Nephron (organoid): Measurements from ENCODE around the gene PRR18.

Source experiments
- H3K27ac Mint-ChIP-seq, 3 experiments: 2 replicates each; pipeline ENCODE4 v1.8.0; 2020; ENCODE audit warnings: mixed read lengths in 3 of 3, mild to moderate bottlenecking in 2 of 3, moderate library complexity in 1 of 3
- H3K27me3 Mint-ChIP-seq: 2 replicates; pipeline ENCODE4 v1.8.0; 2021; ENCODE audit warnings: low read depth, mild to moderate bottlenecking, moderate library complexity, mixed read lengths
- H3K36me3 Mint-ChIP-seq: 2 replicates; pipeline ENCODE4 v1.8.0; 2020; ENCODE audit warnings: low read depth, mixed read lengths
- H3K4me1 Mint-ChIP-seq: 2 replicates; pipeline ENCODE4 v1.8.0; 2020; ENCODE audit warnings: mixed read lengths
- H3K4me3 Mint-ChIP-seq, 3 experiments: 2 replicates each; pipeline ENCODE4 v1.8.0; 2020; ENCODE audit warnings: mild to moderate bottlenecking in 3 of 3, mixed read lengths in 3 of 3, moderate library complexity in 2 of 3
- H3K9me3 Mint-ChIP-seq: 2 replicates; pipeline ENCODE4 v1.8.0; 2020; ENCODE audit warnings: mixed read lengths
- TF ChIP-seq, protein P1 (sequence below), 3 experiments: fragments of 200-600 bp; sonication (generic); IDR thresholded peaks; one replicate each; pipeline ENCODE4 v1.5.0; 2021; ENCODE audit warnings: antibody characterized with exemption in 3 of 3; ENCODE audit not compliant: unreplicated experiment in 3 of 3

PRR18 gene

DNA sequence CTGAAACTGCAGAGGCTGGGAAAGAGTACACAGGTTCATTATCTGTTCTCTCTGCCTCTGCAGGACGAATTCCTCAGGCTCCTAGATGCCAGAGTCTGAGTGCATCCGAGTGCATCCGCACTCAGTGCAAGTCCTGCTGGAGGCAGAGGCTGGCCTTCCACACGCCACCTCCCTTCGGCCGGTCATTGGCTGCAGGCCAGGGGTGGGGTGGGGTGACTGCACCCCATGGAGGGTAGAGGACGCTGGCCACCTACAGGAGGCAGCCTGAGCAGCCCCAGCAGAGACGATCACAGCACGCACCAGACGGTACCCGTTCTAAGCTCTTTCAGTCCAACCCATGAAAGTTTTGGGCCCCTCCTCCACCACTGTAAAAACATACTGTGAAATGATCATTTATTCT is 22.4 kb upstream of the PRR18 start:
- peak overlapping the region in 1 of 3 experiments; percentile 21 for H3K4me3 Mint-ChIP-seq
- peaks cover 38% of the 10 kb centered on the region for H3K36me3 Mint-ChIP-seq
- H3K27me3 Mint-ChIP-seq, result no peaks in the 10 kb centered on the region

DNA sequence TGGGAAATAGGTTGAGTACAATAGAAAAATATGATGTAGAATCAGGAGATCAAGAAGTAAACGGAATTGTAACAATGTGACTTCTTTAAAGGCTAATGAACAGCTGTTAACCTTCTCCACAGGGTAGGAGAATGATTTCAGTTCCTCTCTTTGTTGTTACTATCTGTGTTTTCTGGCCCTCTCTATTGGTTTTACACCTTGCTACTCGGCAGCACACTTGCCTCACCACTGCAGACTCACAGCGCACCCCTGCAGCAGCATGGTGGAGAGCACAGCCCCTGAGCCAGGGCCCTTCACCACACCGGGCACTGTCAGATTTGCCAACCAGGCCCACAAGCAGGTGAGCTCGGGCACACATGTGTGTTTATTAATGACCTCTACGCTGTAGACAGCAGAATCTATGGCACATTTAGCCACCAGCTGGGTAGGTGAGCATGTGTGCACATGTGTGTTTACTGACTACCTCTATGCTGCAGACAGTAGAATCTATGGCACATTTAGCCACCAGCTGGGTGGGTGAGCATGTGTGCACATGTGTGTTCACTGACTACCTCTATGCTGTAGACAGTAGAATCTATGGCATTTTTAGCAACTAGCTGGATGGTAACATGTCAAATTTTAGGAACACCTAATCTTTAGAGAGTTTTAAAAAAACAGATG is 17.3 kb upstream of the PRR18 start:
- H3K36me3 Mint-ChIP-seq, result peaks cover 54% of the 10 kb centered on the region
- TF ChIP-seq, protein P1, sequence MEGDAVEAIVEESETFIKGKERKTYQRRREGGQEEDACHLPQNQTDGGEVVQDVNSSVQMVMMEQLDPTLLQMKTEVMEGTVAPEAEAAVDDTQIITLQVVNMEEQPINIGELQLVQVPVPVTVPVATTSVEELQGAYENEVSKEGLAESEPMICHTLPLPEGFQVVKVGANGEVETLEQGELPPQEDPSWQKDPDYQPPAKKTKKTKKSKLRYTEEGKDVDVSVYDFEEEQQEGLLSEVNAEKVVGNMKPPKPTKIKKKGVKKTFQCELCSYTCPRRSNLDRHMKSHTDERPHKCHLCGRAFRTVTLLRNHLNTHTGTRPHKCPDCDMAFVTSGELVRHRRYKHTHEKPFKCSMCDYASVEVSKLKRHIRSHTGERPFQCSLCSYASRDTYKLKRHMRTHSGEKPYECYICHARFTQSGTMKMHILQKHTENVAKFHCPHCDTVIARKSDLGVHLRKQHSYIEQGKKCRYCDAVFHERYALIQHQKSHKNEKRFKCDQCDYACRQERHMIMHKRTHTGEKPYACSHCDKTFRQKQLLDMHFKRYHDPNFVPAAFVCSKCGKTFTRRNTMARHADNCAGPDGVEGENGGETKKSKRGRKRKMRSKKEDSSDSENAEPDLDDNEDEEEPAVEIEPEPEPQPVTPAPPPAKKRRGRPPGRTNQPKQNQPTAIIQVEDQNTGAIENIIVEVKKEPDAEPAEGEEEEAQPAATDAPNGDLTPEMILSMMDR (IDR thresholded peaks at IDR 0.05; ENCODE audit: unreplicated experiment in 3 of 3), result no peak
- no peak overlapping the region for H3K27ac Mint-ChIP-seq
- no peaks in the 10 kb centered on the region for H3K27me3 Mint-ChIP-seq
- H3K4me3 Mint-ChIP-seq, result no peak overlapping the region
- H3K9me3 Mint-ChIP-seq, result no peaks in the 10 kb centered on the region
- peaks cover 3% of the 10 kb centered on the region for H3K4me1 Mint-ChIP-seq

More for the DNA sequence above, 22.4 kb upstream of the PRR18 start:
- Mint-ChIP-seq H3K4me1 (peaks cover 30% of the 10 kb centered on the region), H3K9me3 (no peaks in the 10 kb centered on the region), H3K27ac (no peak overlapping the region)
- TF ChIP-seq, protein P1 (IDR thresholded peaks at IDR 0.05; ENCODE audit: unreplicated experiment in 3 of 3), result no peak

DNA sequence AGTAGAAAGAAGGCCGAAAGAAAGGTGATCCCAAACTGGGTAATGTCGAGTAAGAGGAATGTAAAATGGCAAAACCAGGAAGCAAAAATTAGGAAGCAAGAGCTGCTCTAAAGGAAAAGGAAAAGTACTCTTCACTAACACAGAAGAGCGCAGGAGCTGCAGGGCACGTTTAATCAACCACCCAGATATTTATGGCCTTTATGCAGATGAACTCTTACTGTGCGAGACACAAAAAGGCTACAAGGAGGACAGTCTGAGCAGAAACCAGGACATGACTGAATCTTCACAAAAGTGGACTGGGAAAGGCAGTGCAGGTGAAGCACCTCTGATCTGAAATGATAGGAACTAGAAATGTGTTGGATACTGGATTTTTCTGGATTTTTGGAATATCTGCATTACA is 15.2 kb upstream of the PRR18 start:
- Mint-ChIP-seq H3K27me3 (no peaks in the 10 kb centered on the region), H3K4me3 (no peak overlapping the region), H3K36me3 (peaks cover 46% of the 10 kb centered on the region), H3K9me3 (no peaks in the 10 kb centered on the region), H3K4me1 (peaks cover 16% of the 10 kb centered on the region), H3K27ac (no peak overlapping the region)
- TF ChIP-seq, protein P1 (IDR thresholded peaks at IDR 0.05; ENCODE audit: unreplicated experiment in 3 of 3), result no peak

DNA sequence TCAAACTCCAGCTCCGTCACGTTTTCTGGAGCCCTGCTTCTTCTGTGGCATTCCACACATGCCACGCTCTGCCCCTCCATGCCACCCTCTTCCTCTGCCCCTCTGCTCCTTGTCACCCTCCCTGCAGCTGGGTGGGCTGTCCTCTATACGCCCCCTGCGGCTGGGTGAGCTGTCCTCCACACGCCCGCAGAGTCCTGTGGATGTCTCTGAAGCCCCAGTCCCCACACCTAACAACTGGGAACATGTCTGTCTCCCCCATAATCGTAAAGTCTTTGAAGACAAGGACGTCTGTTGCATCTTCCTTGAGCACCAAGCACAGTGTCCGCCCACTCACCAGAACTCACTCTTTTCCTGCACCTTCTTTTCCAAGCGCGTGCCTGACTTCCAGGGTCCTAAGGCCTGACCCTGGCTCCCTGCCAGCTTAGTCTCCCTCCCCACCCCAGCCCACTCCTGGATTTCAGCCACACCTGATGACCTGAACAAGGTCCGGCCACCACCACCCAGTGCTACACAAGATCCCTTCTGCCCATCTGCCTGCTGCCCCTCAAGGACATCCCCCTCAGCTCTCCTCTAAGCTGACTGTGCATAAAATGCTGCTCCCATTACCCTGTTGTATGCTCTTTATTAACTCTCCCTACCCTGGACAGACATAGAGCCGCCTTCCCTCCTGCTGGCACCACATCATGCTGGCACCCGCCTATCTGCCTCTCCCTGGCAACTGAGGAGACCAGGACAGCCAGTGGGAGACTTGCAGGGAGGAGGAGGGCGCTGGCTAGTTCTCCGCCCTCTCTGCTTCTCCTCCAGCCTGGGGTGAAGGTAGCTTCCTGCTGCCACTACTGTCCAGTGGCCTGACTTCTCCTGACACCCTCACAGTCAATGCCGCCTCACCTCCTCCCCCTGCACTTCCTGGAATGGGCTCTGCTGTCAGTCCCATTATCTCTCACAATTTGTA is 10.7 kb upstream of the PRR18 start:
- H3K4me1 Mint-ChIP-seq, result peaks cover 33% of the 10 kb centered on the region
- H3K27me3 Mint-ChIP-seq, result peaks cover 3% of the 10 kb centered on the region
- H3K9me3 Mint-ChIP-seq, result no peaks in the 10 kb centered on the region
- peak overlapping the region in 2 of 3 experiments; percentile 1 to 4 for H3K4me3 Mint-ChIP-seq
- H3K27ac Mint-ChIP-seq, result peak overlapping the region; percentile 76 to 88 (median 81)
- TF ChIP-seq, protein P1 (IDR thresholded peaks at IDR 0.05; ENCODE audit: unreplicated experiment in 3 of 3), result no peak
- peaks cover 13% of the 10 kb centered on the region for H3K36me3 Mint-ChIP-seq

DNA sequence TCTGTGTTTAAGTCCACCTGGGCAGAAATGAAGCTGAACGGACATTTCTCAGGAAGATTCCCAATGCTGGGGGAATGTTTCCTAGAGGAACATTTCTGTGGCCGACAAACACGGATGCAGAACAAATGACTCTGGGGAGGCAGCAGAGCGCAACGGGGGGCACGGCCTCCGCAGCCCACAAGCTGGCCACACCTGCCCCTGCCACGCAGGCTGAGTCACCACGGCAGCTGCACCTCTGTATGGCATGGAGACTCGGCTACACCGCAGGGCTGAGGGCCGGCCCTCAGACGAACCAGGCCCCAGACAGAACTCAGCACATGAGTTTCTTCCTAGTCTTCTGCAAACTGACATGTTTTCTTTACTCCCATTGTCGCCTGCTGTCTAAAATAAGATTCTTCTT is 10.0 kb upstream of the PRR18 start:
- Mint-ChIP-seq H3K27ac (peak overlapping the region; percentile 76 to 88 (median 81)), H3K36me3 (peaks cover 9% of the 10 kb centered on the region), H3K4me1 (peaks cover 33% of the 10 kb centered on the region), H3K4me3 (peak overlapping the region in 2 of 3 experiments; percentile 1 to 4), H3K9me3 (no peaks in the 10 kb centered on the region), H3K27me3 (peaks cover 3% of the 10 kb centered on the region)
- TF ChIP-seq, protein P1 (IDR thresholded peaks at IDR 0.05; ENCODE audit: unreplicated experiment in 3 of 3), result no peak
